WERI-Rb-1 (cell line): ENCODE data around the gene ANKRD36.
"Not testable (repeated sequence)": the region's sequence is repeated elsewhere in the genome, so short reads cannot be mapped to it uniquely, and the experiment has no call there.

ENCODE experiments used
- DNase-seq: peaks from one replicate; pipeline ENCODE4 v3.0.0-alpha.2; 2020
- H3K27ac ChIP-seq: fragments of 250-450 bp; sonication (Bioruptor Pico); 2 replicates; pipeline ENCODE4 v1.5.1; 2020; ENCODE audit warnings: mild to moderate bottlenecking, moderate library complexity
- H3K27me3 ChIP-seq: fragments of 250-450 bp; sonication (Bioruptor Pico); 2 replicates; pipeline ENCODE4 v1.5.1; 2021; ENCODE audit warnings: mild to moderate bottlenecking, low read depth, moderate library complexity; ENCODE audit not compliant: insufficient read depth, severe bottlenecking
- H3K36me3 ChIP-seq: fragments of 250-450 bp; sonication (Bioruptor Pico); 2 replicates; pipeline ENCODE4 v1.5.1; 2020; ENCODE audit warnings: mild to moderate bottlenecking, moderate library complexity
- H3K4me3 ChIP-seq: 2 replicates; pipeline ENCODE4 v1.5.1; 2011; ENCODE audit warnings: low read depth, mild to moderate bottlenecking, control low read depth, low read length
- H3K9me3 ChIP-seq: fragments of 250-450 bp; sonication (Bioruptor Pico); 2 replicates; pipeline ENCODE4 v1.5.1; 2021; ENCODE audit warnings: mild to moderate bottlenecking, moderate library complexity; ENCODE audit not compliant: severe bottlenecking
- CTCF ChIP-seq: IDR thresholded peaks from 2 replicates; pipeline ENCODE4 v1.5.1; 2011; ENCODE audit warnings: low read depth, mild to moderate bottlenecking, control low read depth, inconsistent platforms, low read length

The ANKRD36 gene

GRCh38 chr2:97112320-97113049, 468 bp upstream of the ANKRD36 start:
- DNase-seq = peak; percentile 66
- peak; percentile 41; the same call in 1 of the 2 replicates for TF ChIP-seq CTCF
- Histone ChIP-seq H3K27ac (peak overlapping the region; percentile 92), H3K4me3 (peak overlapping the region; percentile 46)
- not testable (repeated sequence) for H3K27me3 ChIP-seq, H3K9me3 ChIP-seq, H3K36me3 ChIP-seq

GRCh38 chr2:97113882-97114255, 916 bp downstream of the ANKRD36 start:
- Histone ChIP-seq H3K4me3 (peak overlapping the region; percentile 46), H3K27ac (peak overlapping the region; percentile 92)
- H3K36me3 ChIP-seq, DNase-seq, H3K9me3 ChIP-seq, H3K27me3 ChIP-seq: not testable (repeated sequence)

GRCh38 chr2:97129090-97129489, 16.1 kb downstream of the ANKRD36 start:
- not testable (repeated sequence) for H3K36me3 ChIP-seq, H3K4me3 ChIP-seq, H3K9me3 ChIP-seq, DNase-seq, H3K27me3 ChIP-seq, H3K27ac ChIP-seq

GRCh38 chr2:97144016-97144415, 31.1 kb downstream of the ANKRD36 start:
- DNase-seq, H3K27me3 ChIP-seq, H3K4me3 ChIP-seq, H3K9me3 ChIP-seq, H3K36me3 ChIP-seq, H3K27ac ChIP-seq: not testable (repeated sequence)

GRCh38 chr2:97166548-97166947, 53.6 kb downstream of the ANKRD36 start:
- not testable (repeated sequence) for H3K9me3 ChIP-seq, H3K27ac ChIP-seq, H3K27me3 ChIP-seq, DNase-seq, H3K36me3 ChIP-seq, H3K4me3 ChIP-seq

- H3K27me3 ChIP-seq, H3K27ac ChIP-seq, H3K4me3 ChIP-seq, H3K36me3 ChIP-seq, DNase-seq, H3K9me3 ChIP-seq: not testable (repeated sequence)
Observed at GRCh38 chr2:97167938-97168337, 55.0 kb downstream of the ANKRD36 start.

- not testable (repeated sequence) for H3K9me3 ChIP-seq, H3K4me3 ChIP-seq, H3K27ac ChIP-seq, DNase-seq, H3K27me3 ChIP-seq, H3K36me3 ChIP-seq
Observed at GRCh38 chr2:97168583-97168982, 55.6 kb downstream of the ANKRD36 start.

GRCh38 chr2:97180391-97180790, 67.4 kb downstream of the ANKRD36 start:
- not testable (repeated sequence) for H3K27ac ChIP-seq, H3K9me3 ChIP-seq, H3K4me3 ChIP-seq, H3K27me3 ChIP-seq, DNase-seq, H3K36me3 ChIP-seq

- H3K9me3 ChIP-seq, H3K4me3 ChIP-seq, H3K36me3 ChIP-seq, DNase-seq, H3K27me3 ChIP-seq, H3K27ac ChIP-seq: not testable (repeated sequence)
Observed at GRCh38 chr2:97195349-97195748, 82.4 kb downstream of the ANKRD36 start.

GRCh38 chr2:97197251-97197650, 84.3 kb downstream of the ANKRD36 start:
- not testable (repeated sequence) for DNase-seq, H3K9me3 ChIP-seq, H3K4me3 ChIP-seq, H3K27me3 ChIP-seq, H3K27ac ChIP-seq, H3K36me3 ChIP-seq

- H3K27me3 ChIP-seq, H3K27ac ChIP-seq, H3K9me3 ChIP-seq, DNase-seq, H3K4me3 ChIP-seq, H3K36me3 ChIP-seq: not testable (repeated sequence)
Observed at GRCh38 chr2:97200887-97201286, 87.9 kb downstream of the ANKRD36 start.

GRCh38 chr2:97202643-97203250, 89.8 kb downstream of the ANKRD36 start:
- not testable (repeated sequence) for H3K9me3 ChIP-seq, H3K27ac ChIP-seq, DNase-seq, H3K4me3 ChIP-seq, H3K27me3 ChIP-seq, H3K36me3 ChIP-seq
